CD4-positive, alpha-beta T cell treated with Interleukin-17A for 4 hours (primary cell): ENCODE data around the gene ZMIZ2.
"Not testable (repeated sequence)": the region's sequence is repeated elsewhere in the genome, so short reads cannot be mapped to it uniquely, and the experiment has no call there.

ENCODE experiments used
- DNase-seq: peaks from one replicate; pipeline ENCODE4 v3.0.0-alpha.2; 2020; ENCODE audit warnings: mixed read lengths

ZMIZ2 gene

DNA sequence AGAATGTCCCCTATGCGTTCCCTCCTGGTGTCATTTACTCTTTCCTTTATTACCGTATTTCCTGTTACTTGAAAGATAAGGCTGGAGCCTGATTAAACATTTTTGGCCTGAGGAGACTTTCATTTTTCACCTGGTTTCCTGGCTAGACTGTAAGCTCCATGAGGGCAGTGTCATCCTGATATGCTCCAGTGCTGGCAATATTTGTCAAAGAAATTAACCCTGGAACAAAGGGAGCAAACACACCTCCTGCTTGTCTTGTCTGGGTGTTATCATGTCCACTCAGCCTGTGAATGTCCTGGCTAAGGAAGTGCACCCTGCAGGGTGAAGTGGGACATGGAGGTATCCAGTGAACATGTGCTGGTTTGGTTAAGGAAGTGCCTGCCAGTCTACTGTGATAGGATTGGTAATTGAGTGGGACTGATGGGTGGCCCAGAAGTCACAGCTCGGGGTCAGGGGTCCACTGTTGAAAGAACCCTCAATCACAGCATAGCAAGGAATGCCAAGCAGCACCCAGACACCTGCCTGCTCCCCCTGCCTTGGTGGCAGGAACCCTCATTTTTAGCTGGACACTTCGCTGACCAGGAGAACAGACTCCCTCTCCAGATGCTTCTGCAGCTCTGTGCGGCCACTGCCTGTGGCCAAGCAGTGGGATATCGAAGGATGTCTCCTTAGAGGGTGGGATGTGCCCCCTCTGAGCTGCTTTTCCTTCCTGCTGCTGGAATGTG lies 26.9 kb downstream of the ZMIZ2 start:
- no peak for DNase-seq

DNA sequence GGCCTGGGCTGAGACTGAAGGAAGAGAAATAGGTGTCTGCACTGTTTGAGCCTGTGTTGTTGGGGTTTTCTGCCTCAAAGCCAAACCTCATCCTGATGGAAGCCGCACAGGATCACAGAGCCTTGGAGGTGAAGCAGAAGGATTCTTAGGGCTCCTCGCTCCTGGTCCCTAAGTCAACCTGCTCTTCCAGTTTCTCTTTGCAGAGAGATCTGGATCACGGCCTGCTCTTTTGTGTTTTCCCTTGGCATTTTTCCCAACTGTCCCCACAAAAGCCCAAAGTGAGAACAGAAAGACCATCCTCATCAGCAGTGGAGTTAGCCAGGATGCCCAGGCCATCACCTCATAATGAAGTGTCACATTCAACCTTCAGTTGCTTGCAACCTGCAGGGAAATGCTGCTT lies 27.6 kb downstream of the ZMIZ2 start:
- DNase-seq: no peak

DNA sequence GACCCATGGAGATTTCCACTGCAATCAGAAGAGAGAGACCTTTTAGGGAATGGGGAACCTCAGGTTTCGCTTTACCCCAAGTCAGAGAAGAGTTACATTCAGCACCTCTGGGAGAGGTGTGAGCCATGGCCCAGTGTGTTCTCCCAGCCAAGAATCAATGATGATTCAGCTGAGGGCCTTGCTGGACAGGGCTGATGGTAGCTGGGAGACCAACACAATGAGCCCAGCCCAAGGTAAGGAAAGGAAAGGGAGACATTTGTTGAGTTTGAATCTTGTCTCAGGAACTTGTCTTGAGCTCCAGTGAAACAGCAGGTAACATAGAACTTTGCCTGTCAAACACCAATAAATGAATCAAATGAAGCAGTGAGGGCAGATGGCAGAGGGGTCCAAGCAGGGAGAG lies 33.8 kb downstream of the ZMIZ2 start:
- DNase-seq: no peak

DNA sequence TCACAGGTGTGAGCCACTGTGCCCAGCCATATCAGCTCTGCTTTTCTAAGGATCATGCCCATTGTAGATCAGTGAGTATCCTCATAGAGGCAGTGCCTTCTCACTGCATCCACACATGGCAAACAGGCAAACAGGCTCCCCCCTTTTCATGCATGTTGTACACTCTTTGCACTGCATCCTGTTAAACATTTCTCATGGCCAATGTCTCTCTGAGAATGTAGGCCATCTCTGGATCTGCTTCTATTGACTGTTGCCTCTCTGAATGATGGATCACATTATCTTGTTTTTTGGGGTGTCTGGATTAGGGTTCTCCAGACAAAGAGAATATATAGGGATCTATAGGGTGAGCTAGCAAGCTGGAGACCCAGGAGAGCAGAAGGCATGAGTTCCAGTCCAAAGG lies 34.8 kb downstream of the ZMIZ2 start:
- no peak for DNase-seq

DNA sequence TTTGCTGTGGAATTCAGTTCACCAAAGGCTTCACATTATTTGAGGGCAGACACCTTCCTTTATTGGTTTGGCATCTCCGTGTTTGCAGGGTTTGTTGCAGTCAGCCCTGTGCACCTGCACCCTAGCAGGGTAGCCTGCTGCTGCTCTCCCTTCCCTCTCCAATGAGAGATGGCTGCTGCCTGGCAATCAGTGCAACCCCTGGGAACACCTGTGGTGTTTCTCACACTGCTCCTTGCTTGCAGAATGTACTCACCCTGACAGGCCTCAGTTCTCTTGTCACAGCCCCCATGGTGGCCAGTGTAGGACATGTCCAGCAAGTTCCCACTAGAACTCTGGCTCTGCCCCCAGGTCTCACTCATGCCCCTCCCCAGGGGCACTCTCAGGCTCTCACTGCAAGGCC lies 35.7 kb downstream of the ZMIZ2 start:
- no peak for DNase-seq

DNA sequence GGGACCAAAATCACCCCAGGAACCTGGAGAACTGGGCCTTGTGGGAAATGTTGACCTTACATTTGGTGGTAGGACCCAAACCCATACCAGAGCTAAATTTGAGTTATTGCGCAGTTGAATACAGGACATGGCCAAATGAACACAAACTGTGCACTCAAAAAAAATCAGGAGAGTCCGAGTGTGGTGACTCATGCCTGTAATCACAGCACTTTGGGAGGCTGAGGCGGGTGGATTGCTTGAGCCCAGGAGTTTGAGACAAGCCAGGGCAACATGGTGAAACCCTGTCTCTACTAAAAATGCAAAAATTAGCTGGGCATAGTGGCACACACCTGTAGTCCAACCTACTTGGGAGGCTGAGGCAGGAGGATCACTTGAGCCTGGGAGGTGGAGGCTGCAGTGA lies 36.6 kb downstream of the ZMIZ2 start:
- DNase-seq: not testable (repeated sequence)

DNA sequence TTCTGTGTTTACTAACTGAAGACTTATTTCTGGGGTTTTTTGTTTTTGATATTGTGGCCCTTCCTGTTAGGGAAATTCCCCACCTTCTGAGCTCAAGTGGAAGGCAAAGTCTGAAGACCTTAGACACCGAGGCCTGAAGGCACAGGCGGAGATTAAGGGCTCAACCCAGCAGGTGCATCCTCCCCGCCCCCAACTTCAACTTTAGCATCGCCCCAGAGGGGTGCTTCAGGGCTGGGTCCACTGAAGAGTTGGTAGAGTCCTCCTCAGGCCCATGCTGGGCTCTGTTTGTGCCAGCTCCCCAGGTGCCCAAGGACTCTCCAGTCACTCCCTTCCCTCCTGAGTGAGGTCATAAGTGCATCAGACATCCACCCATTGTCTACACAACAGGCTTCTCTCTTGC lies 38.4 kb downstream of the ZMIZ2 start:
- no peak for DNase-seq

DNA sequence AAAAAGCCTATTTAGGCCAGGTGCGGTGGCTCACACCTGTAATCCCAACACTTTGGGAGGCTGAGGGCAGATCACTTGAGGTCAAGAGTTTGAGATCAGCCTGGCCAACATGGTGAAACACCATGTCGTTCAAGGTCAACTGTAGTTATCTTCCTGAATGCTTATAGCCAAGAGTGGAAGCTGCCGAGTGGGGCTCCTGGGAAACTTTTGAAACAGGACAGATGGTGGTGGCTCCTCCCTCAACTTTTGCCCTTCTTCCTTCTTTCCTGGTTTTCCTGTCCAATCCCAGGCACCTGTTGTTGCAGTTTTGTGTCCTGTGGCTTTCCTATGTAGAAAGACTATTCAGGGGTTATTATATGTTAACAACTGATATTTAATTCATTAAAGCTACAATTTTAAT lies 39.1 kb downstream of the ZMIZ2 start:
- no peak for DNase-seq

DNA sequence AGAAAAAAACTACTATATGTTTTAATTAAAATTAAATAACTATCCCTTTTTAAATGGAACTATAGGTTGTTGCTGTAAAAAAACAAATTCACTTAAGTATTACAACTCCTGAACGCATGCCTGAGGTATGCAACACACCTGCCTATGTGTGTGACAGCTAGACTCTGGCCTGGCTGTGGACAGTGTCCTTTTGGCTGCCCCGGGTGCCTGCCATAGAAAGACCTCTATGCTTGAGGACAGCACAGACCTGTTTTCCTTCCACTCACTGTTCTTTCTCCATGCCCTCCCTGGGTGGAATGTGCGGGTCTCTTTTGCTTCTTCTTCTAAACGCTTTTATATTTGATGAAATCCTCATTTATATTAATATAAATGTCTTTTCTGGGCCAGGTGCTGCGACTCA lies 41.3 kb downstream of the ZMIZ2 start:
- no peak for DNase-seq

DNA sequence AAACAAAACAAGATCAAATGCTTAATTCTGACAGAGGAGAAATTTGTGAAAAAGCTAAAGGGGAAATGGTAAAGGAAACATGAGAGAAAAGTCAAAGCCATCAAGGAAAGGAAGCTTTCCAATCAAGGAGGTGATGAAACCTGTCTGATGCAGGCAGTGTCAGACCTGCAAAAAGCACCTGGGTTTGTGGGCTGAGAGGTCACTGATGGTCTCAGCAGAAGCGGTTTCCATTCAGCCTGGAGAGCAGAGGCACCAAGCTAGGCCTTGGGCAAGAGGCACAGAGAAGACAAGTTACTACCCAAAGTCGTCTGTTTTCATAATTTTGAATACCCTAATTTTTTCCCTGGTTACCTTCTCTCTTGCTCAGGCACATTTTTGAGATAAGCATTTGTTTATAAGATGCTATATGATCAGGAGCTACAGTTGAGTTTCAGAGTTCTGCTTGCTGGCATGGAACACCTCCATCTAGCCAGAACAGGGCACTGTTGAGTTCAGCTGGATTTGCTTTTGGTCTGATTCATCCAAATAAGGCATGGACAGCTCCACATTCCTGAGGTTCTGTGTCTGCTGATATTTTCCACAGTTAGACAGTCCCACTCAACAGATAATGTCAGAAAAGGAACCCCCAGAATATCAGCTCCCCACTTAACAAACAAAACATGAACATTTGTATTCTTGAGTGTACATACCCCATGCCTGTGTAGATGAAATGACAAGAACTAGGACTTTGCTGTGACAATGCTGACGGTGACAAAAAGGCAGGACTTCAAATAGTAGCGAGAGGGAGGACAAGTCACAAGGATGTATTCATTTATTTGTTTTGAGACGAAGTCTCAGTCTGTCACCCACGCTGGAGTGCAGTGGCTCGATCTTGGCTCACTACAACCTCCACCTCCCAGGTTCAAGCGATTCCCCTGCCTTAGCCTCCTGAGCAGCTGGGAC lies 42.9 kb downstream of the ZMIZ2 start:
- no peak for DNase-seq

DNA sequence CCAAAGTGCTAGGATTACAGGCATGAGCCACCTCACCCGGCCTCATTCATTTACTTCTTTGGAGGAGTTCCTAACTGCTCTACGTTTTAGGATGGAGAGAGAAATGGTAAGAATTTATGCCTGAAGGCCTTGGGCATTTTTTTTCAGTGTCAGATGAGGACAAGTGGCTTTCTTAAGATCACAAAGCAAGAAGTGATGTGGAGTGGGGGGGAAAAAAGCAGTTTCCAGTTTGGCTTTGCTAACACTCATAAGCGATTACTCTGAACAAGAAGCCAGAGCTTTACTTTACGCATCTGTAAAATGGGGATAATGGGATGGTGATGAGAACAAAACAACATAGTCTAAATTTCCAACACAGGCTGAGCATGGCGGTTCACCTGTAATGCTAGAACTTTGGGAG lies 45.3 kb downstream of the ZMIZ2 start:
- no peak for DNase-seq

DNA sequence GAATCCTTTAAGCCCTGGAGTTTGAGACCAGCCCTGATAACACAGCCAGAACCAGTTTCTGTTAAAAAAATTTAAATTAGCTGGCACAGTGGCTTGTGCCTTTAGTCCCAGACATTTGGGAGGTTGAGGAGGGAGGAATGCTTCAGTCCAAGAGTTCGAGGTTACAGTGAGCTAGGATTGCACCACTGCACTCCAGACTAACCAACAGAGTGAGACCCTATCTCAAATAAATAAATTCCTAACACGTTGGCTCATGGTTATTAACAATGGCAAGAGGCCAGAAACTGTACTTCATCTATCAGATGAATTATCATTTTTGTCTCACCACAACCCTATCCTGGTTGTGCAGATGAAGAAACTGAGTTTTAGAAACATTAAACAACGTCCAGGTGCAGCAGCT lies 45.7 kb downstream of the ZMIZ2 start:
- no peak for DNase-seq

DNA sequence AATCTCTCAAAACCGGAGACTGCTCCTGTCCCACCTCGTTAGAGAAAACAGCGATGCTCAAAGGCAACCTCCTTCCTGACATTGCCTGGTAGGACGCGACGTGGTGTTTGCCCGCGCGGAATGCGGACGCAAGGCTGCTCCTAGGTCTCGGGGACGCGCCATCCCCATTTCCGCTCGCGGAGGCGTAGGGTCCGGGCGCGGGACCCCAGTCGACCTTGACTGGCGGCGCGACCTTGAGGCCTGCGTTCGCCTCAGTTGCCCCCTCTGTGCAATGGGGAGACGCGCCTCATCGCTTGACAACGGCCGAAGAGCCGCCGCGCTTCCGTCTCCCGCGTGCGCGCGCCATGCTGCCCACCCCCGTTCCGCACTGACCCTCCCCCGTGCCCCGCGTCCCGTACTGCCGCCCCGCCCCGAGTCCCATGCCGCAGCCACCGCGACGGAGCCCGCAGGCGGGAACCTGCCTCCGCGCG lies 47.4 kb downstream of the ZMIZ2 start:
- DNase-seq: no peak

DNA sequence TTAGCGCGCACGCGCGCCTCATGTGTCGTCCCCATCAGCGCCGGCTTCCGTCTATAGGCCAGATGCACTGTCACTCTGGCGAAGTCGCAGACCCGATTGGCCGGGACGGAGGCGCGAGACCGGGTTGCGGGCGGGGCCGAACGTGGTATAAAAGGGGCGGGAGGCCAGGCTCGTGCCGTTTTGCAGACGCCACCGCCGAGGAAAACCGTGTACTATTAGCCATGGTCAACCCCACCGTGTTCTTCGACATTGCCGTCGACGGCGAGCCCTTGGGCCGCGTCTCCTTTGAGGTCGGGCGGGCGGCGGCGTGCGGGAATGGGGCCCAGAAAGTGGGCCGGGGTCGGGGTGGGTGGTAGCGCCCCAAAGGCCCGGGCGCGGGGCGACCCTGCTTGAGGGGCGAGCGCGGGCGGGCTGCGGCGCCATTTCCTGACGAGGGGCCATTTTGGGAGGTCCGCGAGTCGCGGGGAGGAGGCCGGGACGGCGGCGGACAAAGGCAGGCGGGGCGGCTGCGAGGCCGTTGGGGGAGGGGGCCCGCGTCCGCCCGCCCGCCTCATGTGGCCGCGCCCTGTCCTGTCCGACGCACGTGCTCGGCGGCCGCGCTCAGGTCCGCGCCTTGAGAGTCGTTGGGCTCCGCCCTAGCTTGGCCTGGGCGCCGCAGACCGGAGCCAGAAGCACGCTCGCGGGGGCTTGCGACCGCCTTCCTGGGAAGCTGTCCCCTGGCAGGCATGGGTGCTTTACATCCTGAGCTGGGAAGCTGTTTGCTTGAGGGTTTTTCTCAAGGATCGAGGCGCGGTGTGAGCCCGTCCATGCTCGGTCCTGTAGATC lies 48.1 kb downstream of the ZMIZ2 start, which contains the start of gene PPIA:
PPIA (plus strand) TSS at position 178 of the 825 bp plus-strand sequence; CDS start at position 222, 44 bp downstream.
- peak; percentile 98 for DNase-seq

DNA sequence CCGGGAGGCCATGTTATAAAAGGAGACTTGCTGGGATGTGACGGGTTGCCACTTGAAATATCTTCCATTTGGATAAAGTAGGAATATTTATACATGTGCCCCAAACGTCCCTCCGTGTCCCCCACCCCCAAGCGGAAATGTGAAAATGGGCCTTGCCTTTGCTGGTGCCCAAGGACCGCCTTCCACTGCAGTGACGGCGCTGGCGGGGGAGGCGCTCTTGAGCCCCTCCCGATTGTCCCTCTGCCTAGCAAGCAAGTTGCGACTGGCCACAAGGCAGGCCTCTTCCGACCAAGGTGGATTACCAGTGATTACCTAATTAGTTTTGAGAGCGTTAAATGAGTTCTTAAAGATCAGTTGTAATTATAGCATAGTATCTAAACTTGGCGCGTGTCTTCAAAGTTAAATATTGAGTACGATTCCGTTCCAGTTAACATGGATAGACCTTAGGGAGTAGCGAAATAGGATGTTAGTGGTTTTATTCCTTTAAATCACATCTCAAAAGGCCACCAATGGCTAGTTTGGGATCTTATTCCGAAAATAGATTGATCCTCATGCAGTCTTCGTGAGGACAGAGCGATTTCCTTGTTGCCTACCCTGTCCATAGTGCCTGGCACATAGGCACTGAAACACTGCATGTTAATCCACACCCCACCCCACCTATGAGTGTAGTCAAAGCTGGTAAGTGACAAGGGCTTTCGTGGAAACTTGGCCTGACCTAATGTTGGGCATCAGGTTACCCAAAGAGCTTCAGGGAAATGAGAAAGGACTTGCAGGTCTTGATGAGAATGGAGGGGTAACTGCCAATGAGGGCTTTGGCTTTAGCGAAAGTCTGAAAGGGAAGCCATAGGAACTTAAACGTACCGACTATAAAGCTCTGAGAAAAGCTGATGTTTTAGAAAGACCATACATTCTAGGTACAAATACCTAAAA lies 48.9 kb downstream of the ZMIZ2 start:
- DNase-seq: peak; percentile 84

DNA sequence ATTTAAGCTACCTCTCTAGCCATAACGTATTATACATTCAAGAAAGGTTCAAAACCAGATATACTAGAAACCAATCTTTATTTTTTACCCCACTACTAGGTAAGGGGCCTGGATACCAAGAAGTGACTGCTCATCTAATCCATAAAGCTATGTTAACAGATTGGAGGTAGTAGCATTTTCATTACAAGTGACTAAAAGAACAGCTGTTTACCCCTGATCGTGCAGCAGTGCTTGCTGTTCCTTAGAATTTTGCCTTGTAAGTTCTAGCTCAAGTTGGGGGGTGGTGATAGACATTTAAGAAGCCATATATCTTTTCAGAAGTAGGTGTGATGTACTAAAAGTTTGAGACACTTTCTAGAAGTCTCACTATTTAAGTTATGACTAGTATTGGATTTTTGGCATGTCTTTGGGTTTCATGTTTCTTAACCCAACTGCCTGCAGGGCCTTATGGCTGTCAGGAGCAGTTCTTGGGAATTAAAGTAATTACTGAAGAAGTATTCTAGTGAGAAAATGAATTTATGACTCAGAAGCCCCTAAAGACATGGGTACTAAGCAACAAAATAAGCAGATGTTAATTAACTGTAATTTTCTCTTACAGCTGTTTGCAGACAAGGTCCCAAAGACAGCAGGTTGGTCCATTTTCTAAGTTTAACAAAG lies 50.1 kb downstream of the ZMIZ2 start:
- no peak for DNase-seq

DNA sequence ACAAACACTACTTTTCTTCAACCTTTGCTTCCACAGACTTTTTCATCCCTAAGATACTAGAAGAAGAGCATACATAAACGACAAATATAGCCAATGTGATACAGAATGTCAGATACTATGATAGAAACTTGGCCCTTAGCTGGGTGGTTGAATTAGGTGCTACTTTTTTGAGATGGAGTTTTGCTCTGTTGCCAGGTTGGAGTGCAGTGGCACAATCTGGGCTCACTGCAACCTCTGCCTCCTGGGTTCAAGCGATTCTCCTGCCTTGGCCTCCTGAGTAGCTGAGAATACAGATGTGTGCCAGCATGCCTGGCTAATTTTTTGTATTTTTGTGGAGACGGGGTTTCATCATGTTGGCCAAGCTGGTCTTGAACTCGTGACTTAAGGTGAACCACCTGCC lies 51.3 kb downstream of the ZMIZ2 start:
- no peak for DNase-seq

DNA sequence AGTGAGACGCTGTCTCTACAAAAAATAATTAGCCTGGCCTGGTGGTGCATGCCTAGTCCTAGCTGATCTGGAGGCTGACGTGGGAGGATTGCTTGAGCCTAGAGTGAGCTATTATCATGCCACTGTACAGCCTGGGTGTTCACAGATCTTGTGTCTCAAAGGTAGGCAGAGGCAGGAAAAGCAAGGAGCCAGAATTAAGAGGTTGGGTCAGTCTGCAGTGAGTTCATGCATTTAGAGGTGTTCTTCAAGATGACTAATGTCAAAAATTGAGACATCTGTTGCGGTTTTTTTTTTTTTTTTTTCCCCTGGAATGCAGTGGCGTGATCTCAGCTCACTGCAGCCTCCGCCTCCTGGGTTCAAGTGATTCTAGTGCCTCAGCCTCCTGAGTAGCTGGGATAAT lies 53.2 kb downstream of the ZMIZ2 start:
- no peak for DNase-seq

DNA sequence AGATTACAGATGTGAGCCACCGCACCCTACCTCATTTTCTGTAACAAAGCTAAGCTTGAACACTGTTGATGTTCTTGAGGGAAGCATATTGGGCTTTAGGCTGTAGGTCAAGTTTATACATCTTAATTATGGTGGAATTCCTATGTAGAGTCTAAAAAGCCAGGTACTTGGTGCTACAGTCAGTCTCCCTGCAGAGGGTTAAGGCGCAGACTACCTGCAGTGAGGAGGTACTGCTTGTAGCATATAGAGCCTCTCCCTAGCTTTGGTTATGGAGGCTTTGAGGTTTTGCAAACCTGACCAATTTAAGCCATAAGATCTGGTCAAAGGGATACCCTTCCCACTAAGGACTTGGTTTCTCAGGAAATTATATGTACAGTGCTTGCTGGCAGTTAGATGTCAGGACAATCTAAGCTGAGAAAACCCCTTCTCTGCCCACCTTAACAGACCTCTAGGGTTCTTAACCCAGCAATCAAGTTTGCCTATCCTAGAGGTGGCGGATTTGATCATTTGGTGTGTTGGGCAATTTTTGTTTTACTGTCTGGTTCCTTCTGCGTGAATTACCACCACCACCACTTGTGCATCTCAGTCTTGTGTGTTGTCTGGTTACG lies 53.9 kb downstream of the ZMIZ2 start:
- no peak for DNase-seq

DNA sequence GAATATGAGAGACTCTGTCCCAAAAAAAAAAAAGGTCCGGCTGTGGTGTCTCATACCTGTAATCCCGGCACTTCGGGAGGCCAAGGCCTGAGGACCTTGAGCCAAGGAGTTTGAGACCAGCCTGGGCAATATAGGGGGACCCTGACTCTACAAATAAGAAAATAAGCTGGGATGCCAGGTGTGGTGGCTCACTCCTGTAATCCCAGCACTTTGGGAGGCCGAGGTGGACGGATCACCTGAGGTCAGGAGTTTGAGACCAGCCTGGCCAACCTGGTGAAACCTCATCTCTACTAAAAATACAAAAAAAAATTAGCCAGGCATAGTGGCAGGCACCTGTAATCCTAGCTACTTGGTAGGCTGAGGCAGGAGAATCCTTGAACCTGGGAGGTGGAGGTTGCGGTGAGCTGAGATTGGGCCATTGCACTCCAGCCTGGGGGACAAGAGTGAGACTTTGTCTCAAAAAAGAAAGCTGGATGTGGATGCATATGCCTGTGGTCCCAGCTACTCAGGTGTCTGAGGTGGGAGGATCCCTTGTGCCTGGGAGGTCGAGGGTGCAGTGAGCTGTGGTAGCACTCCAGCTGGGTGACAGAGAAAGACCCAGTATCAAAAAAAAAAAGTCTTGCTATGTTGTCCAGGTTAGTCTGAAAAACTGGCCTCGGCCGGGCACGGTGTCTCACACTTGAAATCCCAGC lies 55.3 kb downstream of the ZMIZ2 start:
- not testable (repeated sequence) for DNase-seq
